Measurements from ENCODE around the gene RAPGEF6.

GRCh38 chr5:131628990-131629389 lies 6.0 kb downstream of the RAPGEF6 start:
- no peak for TF ChIP-seq CTCF (IDR thresholded peaks at IDR 0.05)
- no peak for TF ChIP-seq POLR2A (IDR thresholded peaks at IDR 0.05)
- no peak for TF ChIP-seq EP300 (IDR thresholded peaks at IDR 0.05)
- TF ChIP-seq POLR2AphosphoS5 (IDR thresholded peaks at IDR 0.05): no peak
